Right lobe of liver (tissue), 6 donors: ENCODE data around the gene TNIP1. TPM values are rescaled to one million over a fixed set of nuclear protein-coding genes. Genes with fewer than 3 reads are reported as not detected.
A peak's percentile ranks its signal among the peaks of the same experiment; 100 is the strongest.

ENCODE experiments used
- ATAC-seq, 4 donors: fragments of 200-7000 bp; cut with Tn5 transposase; one replicate each; pipeline ENCODE4 v1.9.1; 2020; ENCODE audit warnings: mild to moderate bottlenecking in 4 of 4, moderate library complexity in 4 of 4
- DNase-seq, 3 donors: peaks; one replicate each; pipeline ENCODE4 v3.0.0-alpha.2; 2020
- H3K27ac ChIP-seq, 3 donors: fragments of 200-600 bp; one replicate each; pipeline ENCODE4 v1.8.0; 2022
- H3K27me3 ChIP-seq, 2 donors: fragments of 200-600 bp; one replicate each; pipeline ENCODE4 v1.8.0; 2022
- H3K36me3 ChIP-seq, 4 donors: fragments of 200-600 bp; sonication (generic) in 1 of 4; one replicate each; pipeline versions ENCODE4 v1.5.1 to v1.8.0; 2017 to 2022; ENCODE audit warnings: control low read depth in 1 of 4
- H3K4me1 ChIP-seq, 4 donors: fragments of 200-600 bp; sonication (generic) in 1 of 4; one replicate each; pipeline versions ENCODE4 v1.5.1 to v1.8.0; 2017 to 2022; ENCODE audit warnings: control low read depth in 1 of 4
- H3K4me3 ChIP-seq, 3 donors: fragments of 200-600 bp; one replicate each; pipeline ENCODE4 v1.8.0; 2022
- H3K9me3 ChIP-seq, 4 donors: fragments of 200-600 bp; sonication (generic) in 1 of 4; one replicate each; pipeline versions ENCODE4 v1.5.1 to v1.8.0; 2017 to 2022; ENCODE audit warnings: control low read depth in 1 of 4
- CTCF ChIP-seq, 4 donors: fragments of 200-600 bp in 3 of 4; fragments of 450-650 bp in 1 of 4; IDR thresholded peaks; one replicate each; pipeline versions ENCODE4 v1.5.1 to v1.8.0; 2016 to 2022; ENCODE audit warnings: antibody characterized with exemption in 4 of 4, mild to moderate bottlenecking in 2 of 4
- POLR2A ChIP-seq: fragments of 450-650 bp; IDR thresholded peaks from one replicate; pipeline ENCODE4 v1.6.1; 2017; ENCODE audit warnings: antibody characterized with exemption, mild to moderate bottlenecking
- WGBS: methylation state at CpG from one replicate; pipeline ENCODE4 v1.1.6; 2018; ENCODE audit warnings: low coverage, low lambda C conversion rate; ENCODE audit not compliant: insufficient coverage; ENCODE audit errors: missing lambda C conversion rate; 5-methylcytosine and 5-hydroxymethylcytosine counted together
- intact Hi-C, 2 donors: fragments of 100-400 bp; cut with DNase I; formaldehyde crosslinking; loops; one replicate each; pipeline versions ENCODE4 v1.11.2 to v1.14.1; 2022
- total RNA-seq, 6 experiments: library from RNA; depleted of rRNA in 2 of 6; stranded (reverse); fragments of >200 nt in 2 of 6; fragmentation: NEBNext Ultra II Directional in 3 of 6; extraction: Animal tissue kit (Norgen Biotek cat#: 25700) in 3 of 6; gene quantifications; one replicate each; pipeline versions ENCODE4 v1.1.0 to v1.2.4, GENCODE V29; 2016 to 2023
- donor health status: DM: no; HTN: yes; CAD: no.
- donor health status: DM: no; HTN: no; CAD: no.
- donor health status: DM: no; HTN: no; CAD: no.
- donor health status: DM: no; HTN: yes; CAD: no.
- donor health status: DM: no; HTN: yes; CAD: no.

TNIP1 gene
- total RNA-seq, 6 experiments from 2014 or later: 70.1 to 155 (median 79.1) TPM

GRCh38 chr5:151016700-151017099 lies 64.1 kb downstream of the TNIP1 start:
- Histone ChIP-seq H3K4me3 (no peak overlapping the region), H3K27me3 (no peaks in the 10 kb centered on the region), H3K27ac (peak overlapping the region; percentile 42 to 97 (median 59)), H3K9me3 (no peaks in the 10 kb centered on the region), H3K4me1 (peaks cover 0 to 57% (median 24%) of the 10 kb centered on the region in 4 donors), H3K36me3 (no peaks in the 10 kb centered on the region)
- TF ChIP-seq CTCF (IDR thresholded peaks at IDR 0.05): no peak
- TF ChIP-seq POLR2A: peak; percentile 56
- 24% methylated on average over 5 of the region's 5 CpGs for WGBS
- intact Hi-C loops: no loop called here
- peak; percentile 65 to 87 (median 83) for DNase-seq
- ATAC-seq: peak; percentile 48 to 70 (median 50)

GRCh38 chr5:151015974-151016587 lies 64.8 kb downstream of the TNIP1 start:
- Histone ChIP-seq H3K27me3 (no peaks in the 10 kb centered on the region), H3K9me3 (no peaks in the 10 kb centered on the region), H3K4me1 (peaks cover 0 to 53% (median 24%) of the 10 kb centered on the region in 4 donors), H3K4me3 (no peak overlapping the region), H3K36me3 (no peaks in the 10 kb centered on the region), H3K27ac (peak overlapping the region; percentile 18 to 97 (median 59))
- WGBS: 65% methylated on average over 5 of the region's 7 CpGs
- TF ChIP-seq POLR2A: no peak
- TF ChIP-seq CTCF (IDR thresholded peaks at IDR 0.05): no peak
- intact Hi-C loops: no loop called here
- ATAC-seq: peak in 1 of 4 donors; percentile 1
- DNase-seq: no peak

GRCh38 chr5:151014680-151015343 lies 66.0 kb downstream of the TNIP1 start:
- intact Hi-C loops: no loop called here
- H3K9me3 ChIP-seq: no peaks in the 10 kb centered on the region
- H3K27me3 ChIP-seq: no peaks in the 10 kb centered on the region
- TF ChIP-seq POLR2A (peak; percentile 47), CTCF (IDR thresholded peaks at IDR 0.05) (no peak)
- peak overlapping the region; percentile 18 to 97 (median 59) for H3K27ac ChIP-seq
- peak; percentile 46 to 77 (median 70) for ATAC-seq
- WGBS: 61% methylated on average over 4 of the region's 4 CpGs
- H3K4me1 ChIP-seq: peaks cover 0 to 50% (median 22%) of the 10 kb centered on the region in 4 donors
- no peak for DNase-seq
- no peak overlapping the region for H3K4me3 ChIP-seq
- H3K36me3 ChIP-seq: no peaks in the 10 kb centered on the region

GRCh38 chr5:151012862-151013261 lies 68.0 kb downstream of the TNIP1 start:
- WGBS: 63% methylated on average over 6 of the region's 6 CpGs
- no peak for ATAC-seq
- no peak overlapping the region for H3K4me3 ChIP-seq
- H3K9me3 ChIP-seq: no peaks in the 10 kb centered on the region
- intact Hi-C loops: no loop called here
- no peak overlapping the region for H3K27ac ChIP-seq
- DNase-seq: no peak
- no peaks in the 10 kb centered on the region for H3K36me3 ChIP-seq
- TF ChIP-seq CTCF (IDR thresholded peaks at IDR 0.05) (no peak), POLR2A (no peak)
- peaks cover 0 to 38% (median 20%) of the 10 kb centered on the region in 4 donors for H3K4me1 ChIP-seq
- no peaks in the 10 kb centered on the region for H3K27me3 ChIP-seq
